AG08395 (cell line): ENCODE measurements around the gene COMMD1.
"Not testable (repeated sequence)": the region's sequence is repeated elsewhere in the genome, so short reads cannot be mapped to it uniquely, and the experiment has no call there.

Experiments used
- DNase-seq: peaks from one replicate; pipeline ENCODE4 v3.0.0; 2012; ENCODE audit warnings: mixed read lengths, low spot score

Gene COMMD1

DNA sequence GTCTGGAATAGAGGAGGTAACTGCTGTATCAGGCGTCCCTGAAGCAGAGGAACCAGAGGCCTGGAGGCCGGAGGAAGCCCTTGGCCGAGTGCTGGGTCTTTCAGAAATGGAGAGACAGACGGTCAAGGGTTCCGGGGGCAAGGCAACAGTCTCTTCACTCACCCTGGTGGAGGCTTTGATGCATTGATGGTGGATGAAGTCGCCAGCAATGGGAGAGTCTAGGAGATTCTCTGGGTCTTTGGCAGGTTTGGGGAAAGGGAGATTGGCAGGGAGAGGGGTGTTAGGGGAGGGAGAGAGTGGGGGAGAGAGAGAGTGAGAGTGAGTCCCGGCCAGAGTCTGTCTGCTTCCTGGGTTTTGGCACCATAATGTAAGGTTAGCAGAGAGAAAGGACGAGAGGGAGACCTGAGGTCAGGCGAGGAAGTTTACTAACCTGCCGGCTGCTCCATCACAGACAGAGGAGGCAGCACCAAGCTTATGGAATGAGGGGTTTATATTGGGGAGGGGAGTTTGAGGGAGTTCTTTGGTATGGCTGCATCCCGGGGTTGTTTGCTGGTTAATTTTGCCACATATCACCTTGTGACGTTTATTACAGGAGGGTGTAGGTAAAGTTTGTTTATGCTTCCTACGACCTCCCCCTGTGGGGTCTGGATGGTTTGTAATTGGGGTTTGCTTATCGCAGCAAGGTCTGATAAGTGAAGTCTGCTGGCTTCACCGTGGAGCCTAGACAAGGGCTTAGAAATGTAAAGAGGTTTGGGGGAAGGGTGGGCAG, 19.6 kb downstream of the COMMD1 start:
- DNase-seq, result no peak

DNA sequence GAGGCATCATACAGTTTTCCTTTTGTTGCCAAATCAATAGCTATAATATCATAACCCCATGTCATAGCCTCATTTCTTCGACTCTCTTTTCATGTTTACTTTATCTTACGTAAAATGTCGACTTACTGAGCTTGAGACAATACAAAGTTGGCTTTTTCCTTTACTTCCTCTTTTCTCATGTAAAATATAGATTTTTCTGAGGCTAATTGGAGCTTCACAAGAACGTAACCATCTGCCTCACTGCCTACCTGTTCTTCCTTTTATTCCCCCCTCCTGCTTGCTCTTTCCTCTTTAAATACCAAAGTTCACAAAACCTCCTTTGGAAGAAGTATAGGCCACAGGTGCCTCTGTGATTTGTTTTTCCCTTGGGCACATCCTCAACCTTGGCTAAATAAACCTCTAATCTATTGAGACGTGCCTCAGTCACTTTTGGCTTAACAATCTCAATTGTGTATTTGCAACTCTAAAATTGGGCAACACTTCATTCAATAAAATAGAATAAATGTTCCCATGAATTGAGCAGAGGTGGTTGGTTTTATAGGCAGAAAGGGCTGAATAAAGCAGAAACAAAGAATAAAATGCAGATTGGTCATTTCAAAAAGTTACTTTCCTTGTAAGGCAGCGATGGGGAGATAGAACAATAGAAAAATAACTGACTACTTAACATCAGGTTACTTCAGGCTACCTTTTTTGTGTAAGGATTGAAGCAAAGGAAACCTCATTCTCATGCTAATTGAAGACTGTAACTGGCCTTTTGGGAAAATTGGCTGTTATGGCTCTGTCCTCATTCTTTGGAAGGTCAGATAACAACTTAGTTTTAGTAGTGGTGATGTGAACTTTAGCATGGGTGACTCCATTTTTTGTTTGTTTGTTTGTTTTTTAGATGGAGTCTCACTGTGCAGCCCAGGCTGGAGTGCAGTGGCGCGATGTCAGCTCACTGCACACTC, 21.3 kb downstream of the COMMD1 start:
- DNase-seq, result no peak

DNA sequence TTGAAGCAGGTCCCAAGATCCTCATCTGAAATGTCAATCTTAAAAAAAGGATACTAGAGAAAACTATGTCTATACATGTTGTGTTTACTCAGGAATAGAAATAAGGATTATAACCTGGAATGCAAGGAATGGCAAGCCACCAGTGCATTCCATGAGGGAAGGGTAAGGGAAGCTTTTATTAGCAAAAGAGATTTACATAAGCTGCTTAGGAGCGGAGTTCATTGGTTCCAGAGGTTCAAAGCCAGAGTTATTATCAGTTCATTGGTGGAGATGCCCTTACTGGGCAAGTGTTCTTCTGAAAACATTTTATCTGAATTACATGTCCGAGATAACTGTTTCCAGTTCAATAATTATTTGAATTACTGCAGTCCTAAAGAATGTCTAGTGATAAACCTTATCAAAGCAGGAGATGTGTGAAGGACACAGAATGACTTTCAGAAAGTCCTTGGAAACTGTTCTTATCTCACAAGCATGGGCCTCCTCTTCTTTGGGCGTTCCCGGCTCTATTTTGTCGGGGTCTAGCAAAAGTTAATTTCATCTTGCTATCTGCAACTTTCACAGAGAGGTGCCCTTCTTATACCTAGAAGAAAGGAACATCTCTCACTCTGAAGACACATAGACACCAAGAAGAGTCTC, 23.5 kb downstream of the COMMD1 start:
- DNase-seq, result no peak

DNA sequence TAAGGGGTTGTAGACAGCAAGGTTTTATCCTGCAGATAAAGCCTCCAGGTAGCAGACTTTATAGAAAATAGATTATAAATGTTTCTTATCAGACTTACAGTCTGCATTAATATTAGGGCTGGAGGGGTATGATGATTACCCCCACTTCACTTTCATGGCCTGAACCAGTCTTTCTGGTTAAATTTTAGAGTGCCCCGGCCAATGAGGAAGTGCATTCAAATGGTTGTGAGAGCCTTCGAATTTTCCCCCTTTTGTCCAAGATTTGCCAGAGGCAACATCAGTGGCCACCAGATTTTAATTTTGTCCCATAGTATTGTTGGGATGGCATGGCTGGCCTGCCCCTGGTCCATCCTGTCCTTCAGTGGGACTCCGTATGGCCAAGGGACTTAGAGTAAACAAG, 31.6 kb downstream of the COMMD1 start:
- no peak for DNase-seq

DNA sequence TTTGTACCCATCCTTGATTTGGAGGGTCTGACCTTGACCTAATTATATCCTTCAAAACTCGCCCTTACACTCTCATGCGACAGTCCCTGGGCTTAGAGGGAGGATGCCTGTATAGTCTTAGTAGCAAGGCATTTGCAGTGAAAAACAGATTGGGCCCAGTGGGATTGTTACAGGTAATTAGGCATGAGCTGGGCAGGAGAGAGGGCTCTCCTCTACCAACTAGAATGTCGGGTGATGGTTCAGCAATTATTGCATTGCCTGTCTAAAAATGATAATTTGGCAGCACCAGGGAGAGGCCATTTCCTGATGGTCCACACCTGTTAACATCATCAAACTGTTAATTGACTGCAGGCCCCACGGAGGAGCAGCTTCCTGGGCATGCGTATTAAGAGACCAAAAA, 32.4 kb downstream of the COMMD1 start:
- DNase-seq, result no peak

DNA sequence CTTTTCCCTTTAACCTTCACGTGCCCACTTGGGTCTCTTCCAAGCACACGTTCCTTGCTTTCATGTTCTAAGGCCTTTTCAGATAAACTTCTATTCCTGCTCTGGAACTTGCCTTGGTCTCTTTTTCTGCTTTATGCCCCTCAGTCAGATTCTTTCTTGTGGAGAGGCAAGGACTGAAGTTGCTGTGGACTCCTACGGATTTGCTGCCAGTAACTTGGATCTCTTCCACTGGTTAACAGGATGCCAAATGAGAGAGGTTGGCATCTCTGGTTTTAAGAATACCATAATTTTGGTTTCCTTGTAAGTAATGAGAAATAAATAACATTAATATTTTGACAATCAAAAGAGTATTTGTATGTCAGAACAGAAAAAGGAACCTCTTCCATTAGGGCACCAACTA, 33.0 kb downstream of the COMMD1 start:
- no peak for DNase-seq

DNA sequence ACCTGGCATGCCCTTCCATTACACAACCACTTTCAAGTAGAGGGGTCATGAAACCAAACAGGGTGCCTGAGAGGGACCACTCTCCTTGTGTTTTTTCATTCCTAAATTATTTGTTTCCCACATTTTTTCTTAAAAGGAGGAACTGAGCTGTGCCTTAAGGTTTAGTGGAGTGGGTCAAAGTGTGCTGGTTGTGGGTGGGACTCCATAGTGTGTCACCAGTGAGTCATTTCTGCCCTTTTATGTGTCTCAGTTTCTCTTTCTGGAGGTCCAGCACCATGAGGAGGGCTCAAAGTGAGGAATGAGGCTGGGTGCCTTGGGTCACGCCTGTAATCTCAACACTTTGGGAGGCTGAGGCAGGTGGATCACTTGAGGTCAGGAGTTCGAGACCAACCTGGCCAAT, 37.8 kb downstream of the COMMD1 start:
- DNase-seq, result no peak

DNA sequence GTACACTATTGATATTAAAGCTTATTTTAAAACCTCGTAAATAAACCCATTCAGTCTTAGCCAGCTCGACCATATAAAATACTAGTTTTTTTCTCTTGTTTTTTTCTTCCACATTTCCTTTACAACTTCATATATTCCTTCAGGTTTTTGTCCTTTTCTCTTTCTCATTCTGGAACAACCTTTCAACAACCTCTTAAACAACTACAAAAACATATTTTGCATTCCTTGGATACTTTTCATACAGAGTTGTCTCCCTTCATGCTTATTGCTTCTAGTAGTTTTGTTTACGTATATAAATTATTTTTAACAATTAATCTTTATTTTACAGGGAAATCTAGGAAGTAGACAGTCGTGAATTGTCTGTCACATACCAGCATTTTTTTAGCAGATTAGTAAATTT, 41.2 kb downstream of the COMMD1 start:
- DNase-seq, result no peak

DNA sequence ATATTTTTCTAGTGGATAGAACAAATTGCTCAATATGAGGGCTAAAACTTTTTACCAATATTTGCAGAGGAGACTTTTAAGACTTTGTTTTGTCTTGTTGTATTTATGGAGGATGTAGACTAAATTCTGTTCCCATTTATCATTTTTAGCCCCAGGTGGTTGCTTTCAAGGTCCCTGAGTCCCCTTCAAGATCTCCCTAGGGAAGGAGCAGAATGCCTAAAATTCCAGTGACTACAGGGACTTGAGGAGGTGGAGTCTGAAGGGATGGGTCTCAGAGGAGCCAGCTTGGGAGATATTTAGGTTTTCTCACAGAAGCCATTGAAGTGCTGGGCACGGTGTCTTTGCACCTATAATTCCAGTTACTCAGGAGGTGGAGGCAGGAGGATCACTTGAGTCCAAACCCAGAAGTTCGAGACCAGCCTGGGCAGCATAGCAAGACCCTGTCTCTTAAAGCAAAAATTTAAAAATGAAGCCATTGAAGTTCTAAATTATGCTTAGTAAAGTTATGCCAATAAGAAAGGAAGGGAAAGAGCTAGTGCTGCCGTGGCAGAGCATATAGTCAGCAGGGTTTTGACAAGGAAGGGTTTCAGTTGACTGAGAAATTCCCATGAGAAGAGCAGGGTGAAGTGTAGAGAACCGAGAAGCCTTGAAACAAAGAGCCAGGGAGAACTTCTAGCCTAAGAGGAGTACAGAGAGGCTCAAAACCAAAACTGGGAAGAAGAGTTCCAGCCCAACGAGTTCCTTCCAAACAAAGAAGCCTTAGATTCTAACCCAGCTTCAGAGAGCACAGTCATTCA, 43.4 kb downstream of the COMMD1 start:
- DNase-seq, result no peak

DNA sequence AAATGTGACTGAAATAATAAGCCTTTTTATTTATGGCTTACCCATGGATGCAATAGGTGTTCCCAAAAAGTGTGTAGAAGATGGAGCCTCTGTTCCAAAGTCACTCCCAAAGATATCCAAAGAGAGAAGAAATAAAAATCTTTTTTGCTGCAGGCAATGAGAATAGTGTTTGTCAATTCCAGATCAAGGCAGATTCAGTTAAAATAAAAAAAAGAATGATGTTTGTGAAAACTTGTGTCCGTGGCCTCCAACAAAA, 43.9 kb downstream of the COMMD1 start:
- no peak for DNase-seq

DNA sequence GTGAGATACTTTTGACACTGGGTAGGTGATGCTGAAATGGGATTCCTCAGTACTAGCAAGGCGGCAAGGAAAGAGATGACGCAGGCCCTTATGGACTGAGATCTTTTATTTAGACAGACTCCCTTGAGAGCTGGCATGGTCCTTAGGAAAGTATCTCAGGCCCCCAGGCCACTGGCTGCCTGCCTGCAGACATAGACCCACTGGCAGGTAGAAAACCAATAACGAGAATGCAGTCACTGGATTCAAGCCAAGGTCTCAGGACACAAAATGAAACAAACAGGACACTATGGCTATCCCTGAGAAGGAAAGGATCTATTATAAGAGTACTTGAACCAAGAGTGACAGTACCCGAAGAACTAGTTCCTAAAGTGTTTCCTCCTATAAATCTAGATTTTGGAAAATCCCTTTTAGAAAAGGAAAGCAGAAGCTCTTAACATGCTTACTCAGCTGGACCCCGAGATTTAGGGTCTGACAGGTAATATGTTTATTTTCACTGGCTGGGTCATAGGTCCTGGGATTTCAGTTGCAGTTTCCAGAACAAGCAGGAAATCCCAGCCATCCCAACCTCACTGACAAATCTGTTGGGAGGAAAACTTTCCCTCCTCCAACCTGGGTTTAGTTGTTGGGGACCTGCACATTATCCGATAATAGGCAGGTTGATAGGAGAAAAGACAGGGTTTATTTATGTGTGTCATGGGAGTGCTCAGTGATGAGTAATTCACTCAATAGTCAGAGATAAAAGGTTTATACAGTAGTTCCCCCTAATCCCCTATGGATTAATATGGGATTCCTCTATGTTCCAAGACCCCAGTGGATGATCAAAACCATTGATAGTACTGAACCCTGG, 44.5 kb downstream of the COMMD1 start:
- DNase-seq, result no peak

DNA sequence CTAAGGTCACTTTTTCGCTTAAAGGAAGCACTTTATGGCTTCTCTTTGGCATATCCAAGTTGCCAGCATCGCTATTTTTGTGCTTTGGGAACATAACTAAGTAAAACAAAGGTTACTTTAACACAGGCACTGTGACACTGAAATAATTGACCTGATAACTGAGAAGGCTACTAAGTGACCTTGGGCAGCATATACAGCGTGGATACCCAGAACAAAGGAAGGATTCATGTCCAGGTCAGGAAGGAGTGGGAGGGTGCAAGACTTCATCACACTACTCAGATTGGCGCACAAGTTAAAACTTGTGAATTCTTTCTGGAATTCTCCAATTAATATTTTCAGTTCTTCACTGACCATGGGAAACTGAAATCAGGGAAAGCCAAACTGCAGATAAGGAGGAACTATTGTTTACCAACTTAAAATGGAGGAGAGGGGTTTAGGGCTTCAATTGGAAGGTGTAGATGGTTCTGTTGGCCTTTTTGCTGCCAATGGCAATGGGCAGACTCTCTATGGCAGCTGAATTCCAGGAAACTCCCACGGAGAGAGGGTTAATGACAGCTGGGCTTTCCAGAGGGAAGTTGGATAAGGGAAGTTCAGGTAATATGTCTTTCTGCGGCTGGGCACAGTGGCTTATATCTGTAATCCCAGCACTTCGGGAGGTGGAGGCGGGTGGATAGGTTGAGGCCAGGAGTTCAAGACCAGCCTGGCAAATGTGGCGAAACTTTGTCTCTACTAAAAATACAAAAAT, 45.3 kb downstream of the COMMD1 start:
- no peak for DNase-seq

DNA sequence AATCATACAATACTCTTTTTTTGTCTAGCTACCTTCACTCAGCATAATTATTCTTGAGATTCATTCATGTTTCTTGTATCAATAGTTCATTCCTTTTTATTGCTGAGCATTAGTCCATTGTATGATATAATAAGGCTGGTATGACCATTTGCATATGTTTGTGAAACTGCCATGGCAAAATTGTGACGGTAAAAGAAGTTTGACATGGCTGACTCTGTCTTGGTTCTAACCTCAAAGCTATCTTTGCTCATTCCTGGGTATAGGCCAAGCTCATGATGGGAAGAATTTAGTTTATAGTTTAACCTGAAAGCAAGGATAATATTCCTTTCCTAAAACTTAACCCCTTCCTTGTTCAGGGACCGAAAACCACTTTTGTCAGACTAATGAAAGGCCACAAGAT, 46.4 kb downstream of the COMMD1 start:
- no peak for DNase-seq

DNA sequence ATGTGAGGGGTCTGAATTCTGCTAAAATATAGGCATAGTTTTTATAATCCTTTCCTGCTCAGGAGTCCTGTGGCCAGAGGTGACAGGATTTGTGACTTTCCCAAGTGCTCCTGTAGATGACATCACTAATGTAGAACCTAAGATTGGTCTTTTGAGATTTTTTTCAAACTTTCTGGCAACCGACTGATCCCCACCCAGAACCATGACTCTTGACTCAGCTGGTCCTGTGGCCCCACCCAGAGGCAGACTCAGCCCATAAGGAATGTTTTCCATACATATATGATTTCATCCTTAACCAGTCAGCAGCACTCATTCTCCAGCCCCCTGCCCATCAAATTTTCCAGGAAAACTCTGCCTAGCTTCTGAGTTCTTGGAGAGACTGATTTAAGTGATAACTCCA, 46.8 kb downstream of the COMMD1 start:
- DNase-seq, result no peak

DNA sequence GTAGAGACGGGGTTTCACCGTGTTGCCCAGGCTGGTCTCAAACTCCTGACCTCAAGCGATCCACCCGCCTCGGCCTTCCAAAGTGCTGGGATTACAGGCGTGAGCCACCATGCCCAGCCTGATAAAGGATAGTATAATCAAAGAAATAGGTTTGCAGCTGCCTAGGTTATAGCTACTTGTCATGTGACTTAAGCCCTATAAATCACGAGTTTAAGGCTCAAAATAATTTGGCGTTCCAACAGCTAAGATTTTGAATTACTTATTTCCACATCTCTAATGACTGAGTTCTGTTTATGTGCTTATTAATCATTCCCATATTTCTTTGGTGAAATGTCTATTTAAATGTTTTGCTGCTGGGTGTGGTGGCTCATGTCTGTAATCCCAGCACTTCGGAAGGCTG, 49.4 kb downstream of the COMMD1 start:
- DNase-seq, result not testable (repeated sequence)

DNA sequence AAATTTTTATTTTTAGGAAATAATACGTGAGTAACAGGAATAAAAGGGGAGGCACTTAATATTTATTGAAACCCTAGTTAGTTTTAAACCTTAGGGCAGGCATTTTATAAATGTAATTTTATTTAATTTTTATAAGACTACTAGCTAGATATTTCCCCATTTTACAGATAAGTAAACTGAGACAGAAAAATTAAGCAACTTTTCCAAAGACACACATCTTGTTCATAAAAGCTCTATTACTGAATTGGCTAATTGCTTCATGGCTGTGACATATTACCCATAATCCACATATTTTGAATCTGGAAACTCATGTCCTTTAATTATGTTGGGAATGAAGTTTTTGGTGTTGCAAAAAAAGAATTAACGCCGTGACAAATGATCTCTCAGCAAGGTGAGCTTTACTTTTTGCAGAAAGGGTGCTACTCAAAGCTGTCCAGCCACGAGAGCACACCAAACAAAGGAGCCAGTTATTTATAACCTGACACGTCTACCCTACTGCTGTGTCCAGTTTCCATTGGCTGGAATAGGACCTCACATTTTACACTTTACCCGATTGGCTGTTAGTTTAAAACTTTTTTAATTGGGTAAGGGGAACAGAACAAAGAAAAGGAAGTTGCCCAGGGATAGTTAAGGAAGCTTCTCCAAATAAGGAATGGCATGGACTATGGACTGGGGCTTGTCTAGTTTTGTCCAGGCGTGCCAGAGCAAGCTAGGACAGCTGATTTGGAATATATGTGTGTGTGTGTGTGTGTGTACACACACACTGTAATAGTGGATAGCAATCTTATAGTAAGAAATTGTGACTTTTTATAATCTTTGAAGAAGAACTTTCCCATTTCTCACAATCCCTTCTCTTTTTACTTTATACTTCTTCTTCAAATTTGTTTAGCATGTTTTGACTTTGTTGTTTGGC, 54.2 kb downstream of the COMMD1 start:
- DNase-seq, result no peak

DNA sequence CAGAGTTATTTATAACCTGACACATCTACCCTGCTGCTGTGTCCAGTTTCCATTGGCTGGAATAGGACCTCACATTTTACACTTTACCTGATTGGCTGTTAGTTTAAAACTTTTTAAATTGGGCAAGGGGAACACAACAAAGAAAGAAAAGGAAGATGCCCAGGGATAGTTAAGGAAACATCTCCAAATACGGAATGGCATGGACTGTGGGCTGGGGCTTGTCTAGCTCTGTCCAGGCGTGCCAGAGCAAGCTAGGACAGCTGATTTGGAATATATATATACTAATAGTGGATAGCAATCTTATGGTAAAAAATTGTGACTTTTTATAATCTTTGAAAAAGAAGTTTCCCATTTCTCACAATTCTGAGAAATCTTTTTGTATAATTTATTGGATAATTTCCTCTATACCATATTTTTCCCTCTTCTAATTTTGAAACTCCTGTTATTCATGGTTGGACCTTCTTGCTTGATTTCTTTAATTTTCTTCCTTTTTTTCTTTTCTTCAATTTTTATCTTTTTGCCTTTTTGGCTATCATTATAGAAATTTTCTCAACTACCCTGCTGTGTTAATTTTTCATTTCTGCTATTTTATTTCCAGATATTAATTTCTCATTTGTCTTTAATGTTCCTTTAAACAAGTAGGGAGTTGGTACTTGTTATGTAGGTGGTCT, 55.9 kb downstream of the COMMD1 start:
- DNase-seq, result no peak

DNA sequence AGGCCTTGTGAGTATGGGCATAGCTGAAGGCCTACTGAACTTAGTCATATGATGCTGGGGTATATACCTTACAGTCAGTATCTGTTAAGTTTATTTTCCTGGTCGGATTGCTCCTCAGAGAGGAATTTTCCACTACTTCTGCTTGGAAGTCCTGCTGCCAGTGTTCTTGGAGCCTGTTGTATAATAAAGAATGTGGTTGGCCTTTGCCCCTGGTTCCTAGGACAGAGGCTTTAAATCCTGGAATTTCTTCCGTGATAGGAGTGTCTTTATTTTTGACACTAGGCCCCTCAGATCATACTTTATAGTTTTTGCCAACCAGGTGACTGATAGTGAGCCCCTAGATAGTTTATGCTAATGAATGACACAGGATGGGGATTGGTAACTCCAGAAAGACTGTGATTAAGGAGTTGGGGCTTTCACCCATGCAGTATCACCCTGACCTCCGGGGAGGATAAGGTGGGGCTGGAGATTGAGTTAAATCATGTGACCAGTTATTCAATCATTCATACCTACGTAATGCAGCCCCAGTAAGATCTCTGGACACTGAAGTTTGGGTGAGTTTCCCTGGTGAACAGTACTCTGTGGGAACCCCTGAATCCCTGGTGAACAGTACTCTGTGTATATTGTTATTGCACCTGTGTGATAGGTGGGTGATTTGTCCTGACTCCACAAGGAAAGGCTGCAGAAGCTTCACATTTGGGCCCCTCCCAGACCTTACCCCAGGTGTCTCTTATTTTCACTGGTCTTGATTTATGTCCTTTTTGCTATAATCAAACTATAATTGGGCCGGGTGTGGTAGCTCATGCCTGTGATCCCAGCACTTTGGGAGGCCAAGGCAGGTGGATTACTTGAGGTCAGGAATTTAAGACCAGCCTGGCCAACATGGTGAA, 56.9 kb downstream of the COMMD1 start:
- DNase-seq, result no peak
